ENCODE results near the gene DPYD.

The DPYD gene

DNA sequence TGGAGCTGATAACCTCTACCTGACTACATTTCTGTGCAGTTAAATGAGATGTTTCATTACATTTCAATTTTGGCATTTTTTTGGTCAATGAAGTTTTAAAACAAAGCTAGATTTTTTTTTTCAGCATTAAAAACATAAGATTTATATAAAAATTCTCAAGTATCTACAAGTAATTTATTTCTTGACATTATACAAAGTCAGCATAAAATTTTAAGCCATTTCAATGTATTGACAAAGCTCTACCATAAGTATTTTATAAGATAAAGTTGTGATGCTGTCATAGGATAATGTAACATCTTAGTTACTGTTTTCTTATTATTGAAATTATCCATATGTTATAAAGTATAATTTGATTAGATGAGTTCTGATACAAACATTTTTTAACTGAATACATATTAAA lies 847.7 kb downstream of the DPYD start:
- DNase-seq, result no peak

DNA sequence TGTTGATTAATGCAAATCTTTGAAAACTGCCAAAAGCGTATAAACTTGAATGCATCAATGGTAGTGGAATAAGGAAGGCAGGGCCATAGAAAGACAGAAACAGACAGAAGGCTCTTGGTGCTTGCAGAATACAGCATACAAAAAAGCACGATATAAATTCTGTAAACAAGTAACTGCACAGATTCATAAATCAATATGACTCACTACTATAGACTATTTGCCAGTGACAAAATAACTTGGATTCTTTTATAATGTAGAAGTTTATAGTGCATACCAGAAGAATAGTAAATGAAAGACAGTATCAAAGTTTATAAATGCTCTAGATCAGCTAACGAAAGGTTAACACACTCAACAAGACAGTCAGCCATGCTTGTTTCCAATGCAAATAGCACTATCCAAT lies 849.7 kb downstream of the DPYD start:
- no peak for DNase-seq

DNA sequence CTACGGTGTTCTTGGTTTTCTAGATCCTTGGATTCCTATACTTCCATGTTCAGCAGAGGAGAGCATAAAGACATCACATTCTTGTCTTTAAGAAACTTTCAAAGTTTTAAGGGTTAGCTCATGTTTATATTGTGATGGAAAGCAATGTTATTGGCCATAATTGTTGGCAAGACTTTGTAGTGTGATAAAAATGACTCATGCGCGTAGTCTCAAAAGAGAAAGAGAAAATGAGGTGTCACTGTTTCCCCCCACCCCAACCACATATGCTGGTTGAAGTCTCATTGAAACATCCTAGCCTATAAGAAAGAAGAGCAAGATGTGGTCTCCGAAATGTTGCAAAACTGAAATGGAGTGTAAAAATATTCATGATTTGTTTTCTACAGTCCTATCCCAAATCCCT lies 850.5 kb downstream of the DPYD start:
- DNase-seq, result no peak

DNA sequence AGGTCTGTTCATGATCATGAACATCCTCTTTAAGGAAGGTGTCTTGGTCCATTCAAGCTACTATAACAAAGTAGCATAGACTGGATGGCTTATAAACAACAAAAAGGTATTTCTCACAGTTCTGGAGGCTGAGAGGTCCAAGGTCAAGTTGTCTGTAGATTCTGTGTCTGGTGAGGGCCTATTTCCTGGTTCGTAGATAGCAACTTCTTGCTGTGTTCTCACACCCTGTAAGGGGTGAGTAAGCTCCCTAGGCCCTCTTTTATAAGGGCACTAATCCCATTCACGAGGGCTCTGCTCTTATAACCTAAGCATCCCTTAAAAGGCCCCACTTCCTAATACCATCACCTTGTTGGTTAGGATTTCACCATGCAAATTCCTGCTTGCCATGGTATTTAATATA lies 851.5 kb downstream of the DPYD start:
- DNase-seq, result no peak

DNA sequence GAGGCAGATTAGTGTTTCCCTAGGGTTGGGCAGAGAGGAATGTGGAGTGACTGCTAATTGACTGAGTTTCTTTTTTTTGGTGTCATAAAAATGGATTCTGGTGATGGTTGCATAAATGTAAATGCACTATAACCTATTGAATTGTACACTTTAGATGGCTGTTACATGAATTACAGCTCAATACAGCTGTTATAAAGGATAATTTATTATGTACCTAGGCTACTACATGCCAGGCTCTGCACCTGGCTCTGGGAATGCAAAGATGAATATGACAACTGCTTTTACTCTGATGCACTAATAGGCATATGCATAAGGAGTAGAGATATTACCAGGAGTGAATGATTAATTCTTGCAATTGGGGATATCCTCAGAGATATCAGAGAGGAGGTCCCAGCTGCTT lies 854.0 kb downstream of the DPYD start:
- DNase-seq, result no peak

DNA sequence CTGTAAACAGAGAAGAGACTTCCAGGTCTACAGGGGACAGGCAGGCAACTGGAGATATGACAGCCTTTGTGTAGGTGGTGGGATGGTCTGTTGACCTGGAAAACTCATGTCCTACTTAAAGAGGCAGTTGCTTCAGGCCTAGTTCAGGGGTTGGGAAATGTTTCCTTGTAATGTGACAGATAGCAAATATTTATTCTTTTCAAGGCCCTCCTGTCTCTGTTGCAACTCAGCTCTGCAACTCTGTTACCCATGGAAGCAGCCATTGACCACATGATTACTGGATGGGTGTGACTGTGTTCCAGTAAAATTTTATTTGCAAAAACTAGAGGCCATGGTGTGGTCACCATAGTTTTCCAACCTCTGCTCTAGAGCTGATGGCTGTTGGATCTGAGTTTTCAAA lies 857.3 kb downstream of the DPYD start:
- DNase-seq, result no peak

DNA sequence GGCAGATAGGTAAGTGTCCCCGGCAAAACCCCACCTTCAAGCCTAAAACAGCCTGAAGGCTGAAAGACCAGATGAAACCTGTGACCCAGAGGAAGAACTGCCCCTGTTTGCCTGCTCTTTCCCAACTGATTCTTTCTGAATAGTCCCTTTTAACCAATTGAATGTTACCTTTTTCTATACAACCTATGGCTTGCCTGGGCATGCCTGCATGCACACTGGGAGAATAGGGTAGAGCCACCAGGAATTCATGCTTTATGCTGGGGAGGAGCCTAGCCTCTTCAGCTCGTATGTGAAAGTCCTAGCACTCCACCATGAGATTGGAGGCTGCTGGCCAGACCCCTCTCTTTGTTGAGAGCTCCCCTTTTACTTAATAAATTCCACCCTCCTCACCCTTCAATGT lies 859.2 kb downstream of the DPYD start:
- no peak for DNase-seq

DNA sequence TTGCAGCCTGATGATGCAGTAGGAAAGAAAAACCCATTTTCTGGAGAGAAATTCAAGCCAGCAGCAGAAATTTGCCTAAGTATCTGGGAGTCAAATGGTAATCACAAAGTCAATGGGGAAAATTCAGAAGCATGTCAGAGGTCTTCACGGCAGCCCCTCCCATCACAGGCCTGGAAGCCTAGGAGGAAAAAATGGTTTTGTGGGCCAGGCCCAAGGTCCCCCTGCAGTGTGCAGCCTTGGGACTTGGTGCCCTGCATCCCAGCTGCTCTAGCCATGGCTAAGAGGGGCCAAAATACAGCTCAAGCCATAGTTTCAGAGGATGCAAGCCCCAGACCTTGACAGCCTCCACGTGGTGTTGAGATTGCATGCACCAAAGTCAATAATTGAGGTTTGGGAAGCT lies 864.4 kb downstream of the DPYD start:
- DNase-seq, result no peak

DNA sequence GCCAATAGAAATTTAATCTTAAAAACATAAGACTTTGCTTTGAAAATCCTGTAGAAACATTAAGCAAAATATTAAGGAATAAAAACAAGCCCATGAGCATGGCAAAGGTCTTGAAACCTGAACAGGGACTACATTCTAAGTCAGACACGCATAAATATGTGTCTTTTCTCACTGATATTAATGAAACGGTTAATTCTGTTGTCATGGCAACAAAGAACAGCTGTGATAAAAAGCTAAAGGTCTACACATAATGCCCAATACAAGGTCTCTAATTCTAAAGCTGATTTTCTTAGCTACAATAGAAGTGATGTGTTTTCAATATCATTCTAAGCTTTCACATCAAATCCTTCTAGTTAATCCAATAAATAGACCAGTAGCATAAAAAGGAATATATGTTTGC lies 867.6 kb downstream of the DPYD start:
- DNase-seq, result no peak

DNA sequence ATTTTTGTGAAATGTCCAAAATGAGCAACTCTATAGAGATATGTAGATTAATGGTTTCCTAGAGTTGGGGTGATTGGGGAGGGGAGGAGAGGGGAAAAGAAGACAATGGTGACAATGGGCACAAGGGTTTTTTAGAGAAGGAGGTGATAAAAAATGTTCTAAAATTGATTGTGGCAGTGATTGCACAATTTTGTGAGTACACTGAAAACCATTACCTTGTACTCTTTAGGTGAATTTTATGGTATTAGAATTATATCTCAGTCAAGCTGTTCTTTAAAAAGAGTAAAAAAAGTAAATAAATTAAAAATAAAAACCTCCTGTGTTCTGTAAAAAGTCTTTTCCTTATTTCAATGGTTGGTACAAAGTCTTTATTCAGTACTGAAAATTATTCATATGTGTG lies 869.0 kb downstream of the DPYD start:
- DNase-seq, result no peak

DNA sequence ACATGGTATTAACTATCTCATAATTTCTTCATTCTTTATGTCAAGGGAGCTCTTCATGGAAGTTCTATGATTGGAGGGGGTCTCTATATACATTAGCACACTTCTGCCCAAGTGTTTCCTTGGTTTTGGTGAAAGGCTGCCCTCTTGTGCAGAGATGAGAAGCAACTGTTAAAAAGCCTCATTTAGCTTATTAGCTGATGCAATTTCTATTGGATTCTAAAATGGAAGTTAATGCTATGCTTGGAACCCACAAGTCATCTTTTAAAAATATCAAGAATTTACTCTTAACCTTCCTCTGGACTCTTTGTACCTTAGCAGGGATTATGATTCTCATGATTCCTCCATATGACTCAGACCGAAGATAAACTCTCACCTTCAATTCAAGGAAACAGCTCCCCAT lies 870.3 kb downstream of the DPYD start:
- no peak for DNase-seq

DNA sequence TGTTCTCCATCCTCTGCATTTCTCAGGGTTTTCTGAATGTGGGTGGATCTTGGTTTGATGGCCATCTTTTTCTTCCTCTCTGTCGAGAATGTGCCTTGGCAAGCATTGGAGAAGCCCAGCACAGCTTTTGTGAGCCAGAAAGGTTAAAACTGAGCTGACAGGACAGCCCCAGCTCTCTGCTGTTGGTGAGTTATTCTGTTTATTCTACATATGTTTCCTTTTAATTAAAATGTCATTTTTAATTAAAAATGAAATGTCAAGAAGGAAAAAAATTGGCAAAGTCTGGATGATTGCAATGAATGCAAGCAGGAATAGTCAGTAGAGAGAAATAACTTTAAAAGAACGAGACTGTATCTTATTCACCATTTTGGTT lies 873.4 kb downstream of the DPYD start:
- DNase-seq, result no peak

DNA sequence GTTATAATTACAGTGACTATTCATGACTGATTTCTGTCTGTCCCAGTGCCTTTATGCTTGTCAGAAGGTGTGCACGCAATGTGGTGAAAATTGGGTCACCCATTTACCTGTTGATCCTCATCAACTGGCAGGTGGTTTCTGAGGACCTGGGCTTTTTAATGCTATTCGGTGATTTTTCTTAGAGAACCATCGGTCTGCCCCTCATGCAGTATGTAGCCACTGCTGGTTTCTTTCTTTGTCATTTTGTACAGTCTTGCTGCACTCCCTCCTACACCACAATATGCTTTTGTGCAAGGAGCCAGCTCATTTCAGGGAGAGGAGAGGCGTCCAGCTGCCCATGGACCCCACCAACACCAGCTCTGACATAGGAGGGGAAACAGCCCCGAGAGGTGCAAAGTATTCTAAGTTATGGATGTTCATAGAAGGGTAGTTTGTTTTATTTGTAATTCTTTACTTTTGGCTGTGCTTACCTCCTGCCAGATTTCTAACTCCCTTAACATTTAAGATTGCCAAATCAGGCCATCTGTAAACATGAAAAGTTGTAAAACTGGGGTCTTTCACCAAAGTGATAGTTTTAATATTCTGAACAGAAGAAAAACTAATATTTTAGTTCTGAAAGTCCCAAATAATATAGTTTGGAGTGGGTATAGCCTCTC lies 873.9 kb downstream of the DPYD start:
- no peak for DNase-seq

DNA sequence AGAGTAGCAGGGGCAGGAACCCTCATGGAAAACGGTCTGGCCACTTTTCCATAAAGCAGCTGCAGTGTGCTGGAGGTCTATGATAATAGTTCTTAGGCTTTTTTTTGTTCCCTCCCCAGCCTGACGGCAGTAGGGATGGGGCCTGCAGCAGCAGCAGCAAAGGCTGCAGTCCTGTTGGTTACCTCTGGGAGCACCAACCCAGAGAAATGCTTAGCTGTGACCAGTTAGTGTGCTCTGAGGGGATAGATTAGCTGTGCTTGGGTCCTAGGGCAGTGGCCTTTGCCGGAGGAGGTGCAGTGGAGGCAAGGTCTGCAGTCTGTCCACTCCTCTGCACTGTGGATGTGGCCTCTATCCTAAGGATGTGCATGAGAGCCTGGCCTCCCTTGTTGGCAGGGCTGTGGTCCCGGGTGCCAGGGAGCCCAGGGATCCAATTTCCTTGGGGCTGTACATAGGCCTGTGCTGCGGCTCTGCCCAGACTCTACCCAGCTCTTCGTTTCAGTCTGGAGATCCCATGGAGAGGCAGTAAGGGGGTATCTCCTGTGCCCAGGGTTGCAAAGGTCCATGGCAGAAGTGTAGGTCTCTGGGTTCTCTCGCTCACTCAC lies 876.6 kb downstream of the DPYD start:
- DNase-seq, result no peak

DNA sequence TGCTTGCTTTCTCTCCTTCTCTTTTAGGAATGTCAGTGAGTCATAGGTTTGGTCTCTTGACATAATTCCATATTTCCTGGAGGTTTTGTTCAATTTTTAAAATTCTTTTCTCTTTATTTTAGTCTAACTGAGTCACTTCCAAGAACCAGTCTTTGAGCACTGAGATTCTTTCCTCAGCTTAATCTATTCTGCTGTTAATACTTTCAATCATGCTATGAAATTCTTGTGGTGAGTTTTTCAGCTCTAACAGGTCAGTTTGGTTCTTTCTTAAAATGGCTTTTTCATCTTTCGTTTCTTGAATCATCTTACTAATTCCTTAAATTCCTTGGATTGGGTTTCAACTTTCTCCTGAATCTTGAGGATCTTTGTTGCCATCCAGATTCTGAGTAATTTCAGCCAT lies 878.3 kb downstream of the DPYD start:
- no peak for DNase-seq

DNA sequence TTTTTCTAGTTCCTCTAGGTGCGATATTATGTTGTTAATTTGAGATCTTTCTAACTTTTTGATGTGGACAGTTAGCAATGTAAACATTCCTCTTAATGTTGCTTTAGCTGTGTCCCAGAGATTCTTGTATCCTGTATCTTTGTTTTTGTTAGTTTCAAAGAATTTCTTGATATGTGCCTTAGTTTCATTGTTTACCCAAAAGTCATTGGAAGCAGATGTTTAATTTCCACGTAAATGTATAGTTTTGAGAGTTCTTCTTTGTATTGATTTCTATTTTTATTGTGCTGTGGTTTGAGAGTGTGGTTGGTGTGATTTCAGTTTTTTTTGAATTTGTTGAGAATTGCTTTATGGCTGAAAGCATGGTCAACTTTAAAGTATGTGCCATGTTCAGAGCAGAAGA lies 879.8 kb downstream of the DPYD start:
- DNase-seq, result no peak

DNA sequence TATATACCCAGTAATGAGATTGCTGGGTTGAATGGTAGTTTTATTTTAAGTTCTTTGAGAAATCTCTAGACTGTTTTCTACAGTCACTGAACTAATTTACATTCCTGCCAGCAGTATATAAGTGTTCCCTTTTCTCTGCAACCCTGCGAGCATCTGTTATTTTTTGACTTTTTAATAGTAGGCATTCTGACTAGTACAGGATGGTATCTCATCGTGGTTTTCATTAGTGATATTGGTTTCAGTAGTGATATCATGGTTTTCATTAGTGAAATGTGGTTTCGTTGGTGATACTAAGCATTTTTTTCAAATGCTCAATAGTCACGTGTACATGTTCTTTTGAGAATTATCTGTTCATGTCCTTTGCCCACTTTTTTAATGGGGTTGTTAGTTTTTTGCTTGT lies 882.4 kb downstream of the DPYD start:
- DNase-seq, result no peak

DNA sequence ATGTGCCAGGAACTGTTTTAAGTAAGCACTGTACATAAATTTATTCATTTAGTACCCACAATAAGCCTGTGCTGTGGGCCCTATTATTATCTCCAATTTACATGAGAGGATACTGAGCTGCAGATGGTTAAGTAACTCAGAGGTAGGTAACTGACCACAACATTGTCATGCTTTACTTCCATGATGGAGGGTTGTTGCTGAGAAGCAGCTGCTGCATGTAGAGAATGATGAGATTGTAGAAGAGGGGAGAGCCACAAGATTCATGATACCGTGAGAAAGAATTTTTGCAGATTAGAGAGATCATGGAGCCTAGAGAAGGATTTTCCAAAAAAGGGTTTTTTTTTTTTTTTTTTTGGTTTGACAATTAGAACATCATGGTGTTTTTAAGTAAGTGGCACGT lies 886.2 kb downstream of the DPYD start:
- no peak for DNase-seq

DNA sequence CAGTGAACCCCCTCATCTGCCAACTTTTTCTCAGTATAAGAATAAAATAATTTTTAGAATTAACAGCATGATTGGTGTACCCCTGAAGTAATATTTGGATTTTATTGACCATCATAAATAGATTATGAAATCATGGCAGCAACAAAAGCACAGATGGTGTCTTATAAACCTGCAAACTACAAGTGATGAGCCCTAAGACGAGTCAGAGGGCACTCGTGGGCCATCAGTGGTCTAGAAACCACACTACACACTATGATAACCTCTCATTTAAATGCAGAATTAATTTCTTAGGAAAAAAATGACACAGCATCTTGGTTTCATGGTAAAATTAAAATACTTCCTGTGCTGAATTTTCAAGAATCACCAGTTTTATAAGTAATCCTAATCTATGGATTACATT lies 886.9 kb downstream of the DPYD start:
- DNase-seq, result no peak
